Common myeloid progenitor, CD34-positive (primary cell): ENCODE measurements around the gene PARP8.

Source experiments
- CTCF ChIA-PET: fragments of 350-600 bp; sonication (Branson Sonifier 250); formaldehyde crosslinking; loops from one replicate; lab custom pipeline; 2021; ENCODE audit warnings: antibody characterized with exemption; lab: Charles Lee
- POLR2A ChIA-PET: fragments of 350-600 bp; sonication (Branson Sonifier 250); formaldehyde crosslinking; loops from one replicate; lab custom pipeline; 2021; ENCODE audit warnings: antibody characterized with exemption; lab: Charles Lee
- DNase-seq, 3 donors: peaks; one replicate each; pipeline versions ENCODE4 v3.0.0 to v3.0.0-alpha.2; 2013
- H3K27ac ChIP-seq, 2 experiments: 1 replicate in 1 of 2; 2 replicates in 1 of 2; pipeline ENCODE4 v1.7.0; 2013; ENCODE audit warnings: inconsistent platforms in 2 of 2, low read length in 2 of 2, mild to moderate bottlenecking in 2 of 2, low read depth in 1 of 2, moderate library complexity in 1 of 2; ENCODE audit not compliant: severe bottlenecking in 2 of 2, insufficient read depth in 1 of 2, poor library complexity in 1 of 2
- H3K27me3 ChIP-seq, 5 experiments: replicated peaks in 2 of 5; 1 replicate in 3 of 5; 2 replicates in 2 of 5; pipeline versions ENCODE4 v1.6.1 to v1.7.0; 2013; ENCODE audit warnings: low read length in 4 of 5, mild to moderate bottlenecking in 2 of 5, moderate library complexity in 2 of 5, inconsistent platforms in 1 of 5; ENCODE audit not compliant: insufficient read depth in 5 of 5, control insufficient read depth in 4 of 5
- H3K36me3 ChIP-seq, 4 experiments: 1 replicate in 2 of 4; 2 replicates in 2 of 4; pipeline versions ENCODE4 v1.6.1 to v1.7.0; 2013; ENCODE audit warnings: low read length in 3 of 4, control low read depth in 1 of 4, mild to moderate bottlenecking in 1 of 4; ENCODE audit not compliant: control insufficient read depth in 4 of 4, insufficient read depth in 4 of 4
- H3K4me1 ChIP-seq, 4 experiments: 1 replicate in 3 of 4; 2 replicates in 1 of 4; pipeline versions ENCODE4 v1.6.1 to v1.7.1; 2013; ENCODE audit warnings: low read length in 3 of 4, mild to moderate bottlenecking in 3 of 4, control low read depth in 1 of 4, inconsistent platforms in 1 of 4, moderate library complexity in 1 of 4; ENCODE audit not compliant: control insufficient read depth in 4 of 4, insufficient read depth in 4 of 4; ENCODE audit errors: control extremely low read depth in 1 of 4
- H3K4me3 ChIP-seq, 7 experiments: 1 replicate in 4 of 7; 2 replicates in 3 of 7; pipeline versions ENCODE4 v1.5.1 to v1.7.0; 2013; ENCODE audit warnings: mild to moderate bottlenecking in 7 of 7, low read length in 6 of 7, moderate library complexity in 6 of 7, inconsistent platforms in 2 of 7, low read depth in 2 of 7, control low read depth in 1 of 7; ENCODE audit not compliant: insufficient read depth in 4 of 7, control insufficient read depth in 1 of 7; ENCODE audit errors: extremely low read depth in 1 of 7
- H3K9me3 ChIP-seq, 5 experiments: 1 replicate in 4 of 5; 2 replicates in 1 of 5; pipeline versions ENCODE4 v1.6.1 to v1.7.1; 2013; ENCODE audit warnings: low read length in 4 of 5, mild to moderate bottlenecking in 2 of 5, inconsistent platforms in 1 of 5, low read depth in 1 of 5, moderate library complexity in 1 of 5; ENCODE audit not compliant: control insufficient read depth in 4 of 5, insufficient read depth in 2 of 5; ENCODE audit errors: control extremely low read depth in 1 of 5
- WGBS: methylation state at CpG from one replicate; pipeline ENCODE4 v1.1.5; 2013; ENCODE audit not compliant: insufficient coverage; 5-methylcytosine and 5-hydroxymethylcytosine counted together

Gene PARP8

DNA sequence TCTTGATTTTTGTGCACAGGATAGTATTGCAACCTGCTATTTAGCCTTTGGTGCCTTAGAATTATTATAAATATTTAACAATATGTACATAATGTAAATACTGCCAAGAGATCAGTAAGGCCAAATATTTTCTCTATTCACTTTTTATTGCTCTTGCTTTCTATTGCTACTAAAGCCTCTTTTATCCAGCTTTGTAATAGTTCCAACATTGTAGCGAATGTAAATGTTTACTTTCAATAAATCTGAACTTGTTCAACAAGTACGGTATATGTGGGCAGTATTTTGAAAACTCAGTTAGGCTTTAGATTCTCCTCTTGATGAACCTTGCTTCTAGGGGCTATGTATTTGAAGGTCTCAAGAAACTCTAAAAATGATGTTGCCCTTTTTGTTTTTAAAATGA lies 179.8 kb downstream of the PARP8 start:
- ChIA-PET POLR2A (no interaction called here), CTCF (no interaction called here)
- Histone ChIP-seq H3K4me3 (no peak overlapping the region), H3K27ac (no peak overlapping the region), H3K4me1 (no peaks in the 10 kb centered on the region), H3K27me3 (no peaks in the 10 kb centered on the region), H3K36me3 (peaks cover 0 to 13% (median 5%) of the 10 kb centered on the region in 4 experiments), H3K9me3 (no peaks in the 10 kb centered on the region)
- DNase-seq = no peak
- 100% methylated on average over 1 of the region's 2 CpGs for WGBS

DNA sequence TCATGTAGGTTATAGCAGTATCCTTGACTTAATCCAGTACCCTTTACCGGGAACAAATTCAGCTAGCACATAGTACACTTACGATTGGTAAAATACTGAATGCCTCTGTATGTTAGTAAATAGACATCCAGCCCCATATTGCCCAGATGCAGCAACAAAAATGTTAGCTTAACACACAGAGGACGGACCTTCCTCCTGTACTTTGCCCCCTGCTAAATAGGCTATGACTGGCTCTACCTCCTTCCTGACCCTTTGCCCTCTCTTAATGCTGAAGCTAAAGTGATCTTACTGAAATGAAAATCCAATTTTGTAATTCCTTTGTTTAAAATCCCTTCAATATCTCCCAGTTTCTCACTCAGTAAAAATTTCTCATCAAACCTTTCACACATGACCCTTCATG lies 183.1 kb downstream of the PARP8 start:
- CTCF ChIA-PET = no interaction called here
- H3K4me3 ChIP-seq = no peak overlapping the region
- peaks cover 0 to 14% (median 2%) of the 10 kb centered on the region in 4 experiments for H3K4me1 ChIP-seq
- H3K36me3 ChIP-seq = no peaks in the 10 kb centered on the region
- DNase-seq = no peak
- H3K27me3 ChIP-seq = no peaks in the 10 kb centered on the region
- no peaks in the 10 kb centered on the region for H3K9me3 ChIP-seq
- 90% methylated on average over 1 of the region's 3 CpGs for WGBS
- POLR2A ChIA-PET = no interaction called here
- H3K27ac ChIP-seq = no peak overlapping the region

DNA sequence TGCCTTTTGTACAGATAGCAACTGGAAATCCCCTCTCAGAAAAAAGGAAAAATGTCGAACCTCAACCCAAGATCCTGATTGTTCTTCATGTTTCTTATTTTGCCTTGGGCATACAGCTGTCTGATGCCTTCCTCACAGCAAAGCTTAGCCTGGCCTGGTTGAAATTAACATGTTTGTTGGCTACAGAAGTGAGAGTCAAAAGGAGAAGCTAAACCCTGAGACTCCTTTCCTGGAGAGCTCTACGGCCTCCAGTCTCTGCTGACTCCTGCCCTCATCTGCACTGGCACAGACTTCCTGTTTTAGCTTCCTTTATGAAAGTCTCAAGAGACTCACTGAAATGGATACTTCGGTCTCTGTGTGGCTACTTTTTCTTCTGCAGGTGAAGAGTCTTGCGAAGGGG lies 186.7 kb downstream of the PARP8 start:
- 48% methylated on average over 4 of the region's 4 CpGs for WGBS

DNA sequence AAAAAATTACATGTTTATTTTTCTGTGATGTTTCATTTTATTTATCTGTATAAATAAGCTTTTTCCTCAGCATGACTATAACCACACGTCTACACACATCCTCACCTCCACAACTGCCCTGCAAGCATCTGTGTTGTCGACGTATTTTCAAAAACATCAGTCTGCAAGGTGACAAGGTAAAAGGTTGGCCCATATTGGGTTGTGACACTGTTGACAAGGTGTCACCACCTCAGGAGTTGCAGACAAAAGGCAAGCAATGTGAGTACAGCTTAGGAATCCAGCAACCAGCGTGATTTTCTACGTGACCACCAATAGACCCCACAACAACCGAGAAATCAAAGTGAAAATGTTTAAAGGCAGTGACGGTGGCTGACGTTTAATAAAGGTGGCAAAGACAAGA lies 187.6 kb downstream of the PARP8 start:
- H3K4me3 ChIP-seq = no peak overlapping the region
- no peaks in the 10 kb centered on the region for H3K9me3 ChIP-seq
- 96% methylated on average over 5 of the region's 8 CpGs for WGBS
- no peak for DNase-seq
- peaks cover 0 to 24% (median 2%) of the 10 kb centered on the region in 4 experiments for H3K4me1 ChIP-seq
- H3K27ac ChIP-seq = no peak overlapping the region
- no peaks in the 10 kb centered on the region for H3K36me3 ChIP-seq
- POLR2A ChIA-PET = no interaction called here
- no peaks in the 10 kb centered on the region for H3K27me3 ChIP-seq
- CTCF ChIA-PET = no interaction called here

More for the DNA sequence above, 186.7 kb downstream of the PARP8 start:
- CTCF ChIA-PET = no interaction called here
- Histone ChIP-seq H3K4me3 (no peak overlapping the region), H3K4me1 (peaks cover 0 to 24% (median 2%) of the 10 kb centered on the region in 4 experiments), H3K27ac (no peak overlapping the region), H3K9me3 (no peaks in the 10 kb centered on the region), H3K27me3 (no peaks in the 10 kb centered on the region), H3K36me3 (no peaks in the 10 kb centered on the region)
- POLR2A ChIA-PET = no interaction called here
- peak in 2 of 3 donors; percentile 21 to 66 for DNase-seq

DNA sequence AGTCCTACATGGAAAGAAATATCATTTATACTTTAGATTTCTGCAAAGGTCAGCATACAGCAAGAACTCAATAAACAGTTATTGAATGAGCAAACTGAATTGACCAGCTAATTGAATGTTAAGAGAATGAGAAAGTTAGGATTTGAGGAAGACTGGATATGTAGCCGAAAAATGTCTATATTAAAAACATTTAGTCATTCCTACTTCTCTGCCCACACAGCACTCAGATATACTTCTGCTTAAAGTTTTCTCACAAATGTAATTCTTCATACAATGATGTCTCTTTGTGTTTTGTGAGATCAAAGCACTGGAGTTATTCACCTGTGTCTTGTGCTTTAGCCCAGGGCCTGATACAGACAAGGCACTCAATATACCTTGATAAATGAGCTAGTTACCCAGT lies 188.6 kb downstream of the PARP8 start:
- WGBS = no CpG with 5 or more reads among the region's 1 CpG

DNA sequence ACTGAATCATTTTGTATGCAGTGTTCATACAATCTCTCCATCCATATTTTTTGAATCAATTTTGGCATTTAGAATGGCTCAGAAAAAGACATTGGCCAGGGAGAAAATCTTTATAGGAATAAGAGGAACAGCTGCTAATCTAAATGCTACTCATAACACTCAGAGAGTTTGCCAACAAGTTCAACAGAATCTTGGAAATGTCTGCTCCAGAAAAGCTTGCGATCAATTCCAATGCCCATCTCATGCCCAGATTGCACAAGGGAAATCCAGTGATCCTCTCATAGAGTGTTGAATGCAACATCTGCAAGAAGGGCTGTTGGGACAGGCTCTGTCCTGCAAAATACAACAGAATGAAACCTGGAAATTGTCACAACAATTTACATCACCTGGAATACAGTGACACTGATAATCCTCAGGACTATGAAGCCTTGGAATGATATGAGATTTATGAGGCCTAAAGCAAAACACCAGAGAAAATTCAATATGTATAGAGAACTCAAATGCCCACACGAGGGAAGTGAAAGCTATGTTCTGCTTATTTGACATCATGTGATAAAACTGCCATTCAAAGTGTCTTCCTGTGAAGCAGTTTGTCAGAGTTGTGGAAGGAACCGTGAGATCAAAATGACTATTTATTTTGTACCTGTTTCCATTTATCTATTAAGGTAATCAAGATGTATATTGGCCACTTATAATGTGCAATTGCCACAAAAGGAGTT lies 190.1 kb downstream of the PARP8 start:
- ChIA-PET POLR2A (no interaction called here), CTCF (interaction anchor here (0.6 kb wide), 1 partner anchor 1816 kb away, joined by 3 read pairs; no protein-coding TSS in a partner anchor)

More for the DNA sequence above, 188.6 kb downstream of the PARP8 start:
- H3K36me3 ChIP-seq = no peaks in the 10 kb centered on the region
- no peak overlapping the region for H3K4me3 ChIP-seq
- peaks cover 0 to 24% (median 2%) of the 10 kb centered on the region in 4 experiments for H3K4me1 ChIP-seq
- no peak overlapping the region for H3K27ac ChIP-seq
- no peak for DNase-seq
- no peaks in the 10 kb centered on the region for H3K27me3 ChIP-seq
- CTCF ChIA-PET = no interaction called here
- POLR2A ChIA-PET = no interaction called here
- H3K9me3 ChIP-seq = no peaks in the 10 kb centered on the region

DNA sequence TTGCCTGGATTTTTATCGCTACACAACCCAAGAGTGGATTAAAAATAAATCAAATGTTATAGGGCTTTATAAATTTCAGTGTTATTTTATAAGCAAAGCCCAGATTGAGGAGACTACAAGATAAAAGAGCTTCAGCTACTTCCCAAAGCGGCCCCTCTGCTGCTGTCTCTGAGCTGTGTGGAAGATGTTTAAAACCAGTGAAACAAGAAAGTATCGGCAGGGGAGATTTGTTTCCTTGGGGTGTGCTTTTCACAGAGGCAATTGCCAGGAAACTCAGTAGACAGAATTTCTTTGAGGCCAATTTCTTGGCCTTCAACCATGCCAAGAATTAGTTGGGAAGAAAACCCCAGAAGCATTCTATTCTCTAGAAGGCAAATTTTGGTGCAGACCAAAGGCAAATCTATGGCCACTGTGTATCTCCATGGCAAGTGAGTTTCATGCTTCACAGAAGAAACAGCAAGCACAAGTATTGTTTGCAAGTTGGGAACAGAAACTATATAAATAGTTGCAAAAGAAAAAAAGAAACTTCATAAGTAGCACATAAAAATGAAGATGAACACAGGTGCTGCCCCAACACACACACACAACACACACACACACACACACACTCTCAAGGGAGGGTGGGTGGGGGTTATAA lies 197.2 kb downstream of the PARP8 start:
- ChIA-PET CTCF (no interaction called here), POLR2A (interaction anchor here (0.6 kb wide), 1 partner anchor 146 kb away, joined by 4 read pairs; no protein-coding TSS in a partner anchor)
- Histone ChIP-seq H3K4me1 (no peaks in the 10 kb centered on the region), H3K9me3 (no peaks in the 10 kb centered on the region), H3K36me3 (no peaks in the 10 kb centered on the region), H3K27me3 (peaks cover 0 to 2% (median 0%) of the 10 kb centered on the region in 5 experiments), H3K27ac (no peak overlapping the region), H3K4me3 (no peak overlapping the region)
- DNase-seq = no peak
- 100% methylated on average over 2 of the region's 3 CpGs for WGBS

More for the DNA sequence above, 190.1 kb downstream of the PARP8 start:
- Histone ChIP-seq H3K36me3 (no peaks in the 10 kb centered on the region), H3K9me3 (no peaks in the 10 kb centered on the region), H3K27me3 (no peaks in the 10 kb centered on the region), H3K4me1 (peaks cover 0 to 24% (median 2%) of the 10 kb centered on the region in 4 experiments), H3K27ac (no peak overlapping the region), H3K4me3 (no peak overlapping the region)
- peak in 2 of 3 donors; percentile 2 to 28 for DNase-seq
- WGBS = 25% methylated on average over 2 of the region's 3 CpGs
